Measurements from ENCODE around the gene PGLYRP2.
"Not testable (repeated sequence)": the region's sequence is repeated elsewhere in the genome, so short reads cannot be mapped to it uniquely, and the experiment has no call there.

The PGLYRP2 gene

GRCh38 chr19:15479391-15480345, at the start of gene PGLYRP2:
Gene PGLYRP2, minus strand, starts transcription at chr19:15479501. Its CDS starts 130 bp downstream, at chr19:15479371.
- peak; percentile 61 for DNase-seq

GRCh38 chr19:15527705-15528104, 48.4 kb upstream of the PGLYRP2 start:
- DNase-seq, result no peak

GRCh38 chr19:15526408-15526807, 47.1 kb upstream of the PGLYRP2 start:
- DNase-seq, result no peak

GRCh38 chr19:15525291-15525690, 46.0 kb upstream of the PGLYRP2 start:
- no peak for DNase-seq

GRCh38 chr19:15524781-15525180, 45.5 kb upstream of the PGLYRP2 start:
- DNase-seq, result no peak

- no peak for DNase-seq
Measured at GRCh38 chr19:15519433-15519976, 40.2 kb upstream of the PGLYRP2 start.

- no peak for DNase-seq
Measured at GRCh38 chr19:15517778-15518177, 38.5 kb upstream of the PGLYRP2 start.

- no peak for DNase-seq
Measured at GRCh38 chr19:15516363-15516762, 37.1 kb upstream of the PGLYRP2 start.

- not testable (repeated sequence) for DNase-seq
Measured at GRCh38 chr19:15515227-15515625, 35.9 kb upstream of the PGLYRP2 start.

- no peak for DNase-seq
Measured at GRCh38 chr19:15511671-15512424, 32.5 kb upstream of the PGLYRP2 start.

GRCh38 chr19:15508035-15508710, 28.9 kb upstream of the PGLYRP2 start, which contains the start of gene CYP4F22:
Gene CYP4F22, plus strand, starts transcription at chr19:15508525. Its CDS starts 16,812 bp downstream, at chr19:15525337.
- no peak for DNase-seq

- no peak for DNase-seq
Measured at GRCh38 chr19:15507068-15508034, 28.1 kb upstream of the PGLYRP2 start.

GRCh38 chr19:15506074-15506571, 26.8 kb upstream of the PGLYRP2 start:
- no peak for DNase-seq

- DNase-seq, result no peak
Measured at GRCh38 chr19:15502264-15502663, 23.0 kb upstream of the PGLYRP2 start.

GRCh38 chr19:15501596-15501995, 22.3 kb upstream of the PGLYRP2 start:
- no peak for DNase-seq

- DNase-seq, result no peak
Measured at GRCh38 chr19:15498910-15499309, 19.6 kb upstream of the PGLYRP2 start.

- DNase-seq, result no peak
Measured at GRCh38 chr19:15498156-15498858, 19.0 kb upstream of the PGLYRP2 start.

GRCh38 chr19:15495151-15495550, 15.8 kb upstream of the PGLYRP2 start:
- no peak for DNase-seq

GRCh38 chr19:15488489-15489226, 9.4 kb upstream of the PGLYRP2 start:
- no peak for DNase-seq

- DNase-seq, result no peak
Measured at GRCh38 chr19:15487038-15487437, 7.7 kb upstream of the PGLYRP2 start.

Data from RPMI8226 (cell line).